ENCODE measurements around the gene CACNA1B.

Gene CACNA1B

DNA sequence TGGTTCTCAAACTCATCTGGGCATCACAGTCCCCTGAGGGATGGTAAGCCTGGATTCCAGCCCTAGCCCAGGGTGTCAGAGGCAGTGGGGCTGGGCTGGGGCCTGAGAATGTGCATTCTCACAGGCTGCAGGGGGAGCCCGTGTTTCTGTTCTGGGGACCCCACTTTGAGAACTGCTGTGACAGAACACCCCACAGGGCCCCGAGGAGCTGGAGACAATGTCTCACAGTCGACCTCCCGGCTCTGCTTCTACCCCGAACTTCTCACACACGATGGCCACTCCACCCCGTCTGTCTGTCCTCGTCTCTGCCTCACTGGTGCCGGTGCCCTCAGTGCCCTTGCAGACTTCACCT, 130.0 kb downstream of the CACNA1B start:
- TF ChIP-seq TAF1 (IDR thresholded peaks at IDR 0.05; ENCODE audit: low read depth): no peak
- no peak for TF ChIP-seq CEBPB (IDR thresholded peaks at IDR 0.05)
- TF ChIP-seq NFIC (IDR thresholded peaks at IDR 0.05): no peak
- no peak for TF ChIP-seq EGR1 (IDR thresholded peaks at IDR 0.05)
- TF ChIP-seq YY1 (IDR thresholded peaks at IDR 0.05; ENCODE audit: low read depth): no peak
- no peak for TF ChIP-seq USF1 (IDR thresholded peaks at IDR 0.05)
- TF ChIP-seq, protein P1, sequence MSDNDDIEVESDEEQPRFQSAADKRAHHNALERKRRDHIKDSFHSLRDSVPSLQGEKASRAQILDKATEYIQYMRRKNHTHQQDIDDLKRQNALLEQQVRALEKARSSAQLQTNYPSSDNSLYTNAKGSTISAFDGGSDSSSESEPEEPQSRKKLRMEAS (IDR thresholded peaks at IDR 0.05): no peak
- TF ChIP-seq TCF12 (IDR thresholded peaks at IDR 0.05; ENCODE audit: low read depth): no peak
- TF ChIP-seq TEAD4 (IDR thresholded peaks at IDR 0.05): no peak
- TF ChIP-seq EP300 (IDR thresholded peaks at IDR 0.05; ENCODE audit: borderline replicate concordance): no peak
- TF ChIP-seq ZBTB7A (IDR thresholded peaks at IDR 0.05; ENCODE audit: low read depth): no peak
- TF ChIP-seq CREB1 (IDR thresholded peaks at IDR 0.05; ENCODE audit: low read depth): no peak

- TF ChIP-seq USF1 (IDR thresholded peaks at IDR 0.05) (no peak), EGR1 (IDR thresholded peaks at IDR 0.05) (no peak), ZBTB7A (IDR thresholded peaks at IDR 0.05; ENCODE audit: low read depth) (no peak), FOXM1 (IDR thresholded peaks at IDR 0.05; ENCODE audit: borderline replicate concordance, low read depth) (no peak), TCF12 (IDR thresholded peaks at IDR 0.05; ENCODE audit: low read depth) (no peak), NFIC (IDR thresholded peaks at IDR 0.05) (no peak), EP300 (IDR thresholded peaks at IDR 0.05; ENCODE audit: borderline replicate concordance) (no peak)
- TF ChIP-seq, protein P2, sequence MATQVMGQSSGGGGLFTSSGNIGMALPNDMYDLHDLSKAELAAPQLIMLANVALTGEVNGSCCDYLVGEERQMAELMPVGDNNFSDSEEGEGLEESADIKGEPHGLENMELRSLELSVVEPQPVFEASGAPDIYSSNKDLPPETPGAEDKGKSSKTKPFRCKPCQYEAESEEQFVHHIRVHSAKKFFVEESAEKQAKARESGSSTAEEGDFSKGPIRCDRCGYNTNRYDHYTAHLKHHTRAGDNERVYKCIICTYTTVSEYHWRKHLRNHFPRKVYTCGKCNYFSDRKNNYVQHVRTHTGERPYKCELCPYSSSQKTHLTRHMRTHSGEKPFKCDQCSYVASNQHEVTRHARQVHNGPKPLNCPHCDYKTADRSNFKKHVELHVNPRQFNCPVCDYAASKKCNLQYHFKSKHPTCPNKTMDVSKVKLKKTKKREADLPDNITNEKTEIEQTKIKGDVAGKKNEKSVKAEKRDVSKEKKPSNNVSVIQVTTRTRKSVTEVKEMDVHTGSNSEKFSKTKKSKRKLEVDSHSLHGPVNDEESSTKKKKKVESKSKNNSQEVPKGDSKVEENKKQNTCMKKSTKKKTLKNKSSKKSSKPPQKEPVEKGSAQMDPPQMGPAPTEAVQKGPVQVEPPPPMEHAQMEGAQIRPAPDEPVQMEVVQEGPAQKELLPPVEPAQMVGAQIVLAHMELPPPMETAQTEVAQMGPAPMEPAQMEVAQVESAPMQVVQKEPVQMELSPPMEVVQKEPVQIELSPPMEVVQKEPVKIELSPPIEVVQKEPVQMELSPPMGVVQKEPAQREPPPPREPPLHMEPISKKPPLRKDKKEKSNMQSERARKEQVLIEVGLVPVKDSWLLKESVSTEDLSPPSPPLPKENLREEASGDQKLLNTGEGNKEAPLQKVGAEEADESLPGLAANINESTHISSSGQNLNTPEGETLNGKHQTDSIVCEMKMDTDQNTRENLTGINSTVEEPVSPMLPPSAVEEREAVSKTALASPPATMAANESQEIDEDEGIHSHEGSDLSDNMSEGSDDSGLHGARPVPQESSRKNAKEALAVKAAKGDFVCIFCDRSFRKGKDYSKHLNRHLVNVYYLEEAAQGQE (IDR thresholded peaks at IDR 0.05; ENCODE audit: low read depth): no peak
Measured at GRCh38 chr9:138007918-138008841, 130.6 kb downstream of the CACNA1B start.

GRCh38 chr9:138009016-138009802, 131.6 kb downstream of the CACNA1B start:
- no peak for TF ChIP-seq EGR1 (IDR thresholded peaks at IDR 0.05)
- TF ChIP-seq CEBPB (IDR thresholded peaks at IDR 0.05): no peak
- no peak for TF ChIP-seq FOXM1 (IDR thresholded peaks at IDR 0.05; ENCODE audit: borderline replicate concordance, low read depth)
- TF ChIP-seq CREB1 (IDR thresholded peaks at IDR 0.05; ENCODE audit: low read depth): no peak
- TF ChIP-seq TAF1 (IDR thresholded peaks at IDR 0.05; ENCODE audit: low read depth): no peak

- TF ChIP-seq, protein P1 (IDR thresholded peaks at IDR 0.05): no peak
- TF ChIP-seq CREB1 (IDR thresholded peaks at IDR 0.05; ENCODE audit: low read depth) (no peak), EP300 (IDR thresholded peaks at IDR 0.05; ENCODE audit: borderline replicate concordance) (no peak), USF1 (IDR thresholded peaks at IDR 0.05) (no peak), RAD21 (IDR thresholded peaks at IDR 0.05; ENCODE audit: low read depth) (no peak)
Measured at GRCh38 chr9:138009803-138010690, 132.5 kb downstream of the CACNA1B start.

- TF ChIP-seq, protein P2 (IDR thresholded peaks at IDR 0.05; ENCODE audit: low read depth): no peak
- TF ChIP-seq NFIC (IDR thresholded peaks at IDR 0.05) (no peak), FOXM1 (IDR thresholded peaks at IDR 0.05; ENCODE audit: borderline replicate concordance, low read depth) (no peak), TAF1 (IDR thresholded peaks at IDR 0.05; ENCODE audit: low read depth) (no peak), EP300 (IDR thresholded peaks at IDR 0.05; ENCODE audit: borderline replicate concordance) (no peak), ZBTB7A (IDR thresholded peaks at IDR 0.05; ENCODE audit: low read depth) (no peak), EGR1 (IDR thresholded peaks at IDR 0.05) (no peak), YY1 (IDR thresholded peaks at IDR 0.05; ENCODE audit: low read depth) (no peak), TEAD4 (IDR thresholded peaks at IDR 0.05) (no peak), TCF12 (IDR thresholded peaks at IDR 0.05; ENCODE audit: low read depth) (no peak), RAD21 (IDR thresholded peaks at IDR 0.05; ENCODE audit: low read depth) (no peak), USF1 (IDR thresholded peaks at IDR 0.05) (no peak), CEBPB (IDR thresholded peaks at IDR 0.05) (no peak), CREB1 (IDR thresholded peaks at IDR 0.05; ENCODE audit: low read depth) (no peak)
- TF ChIP-seq, protein P1 (IDR thresholded peaks at IDR 0.05): no peak
Measured at GRCh38 chr9:138010861-138011260, 133.3 kb downstream of the CACNA1B start.

Data from Ishikawa (cell line).